ENCODE measurements around the gene SMYD3.

Gene SMYD3

GRCh38 chr1:246208105-246208504 is 299.0 kb downstream of the SMYD3 start:
- no peak for DNase-seq

- no peak for DNase-seq
Measured at GRCh38 chr1:246203180-246203579, 303.9 kb downstream of the SMYD3 start.

DNA sequence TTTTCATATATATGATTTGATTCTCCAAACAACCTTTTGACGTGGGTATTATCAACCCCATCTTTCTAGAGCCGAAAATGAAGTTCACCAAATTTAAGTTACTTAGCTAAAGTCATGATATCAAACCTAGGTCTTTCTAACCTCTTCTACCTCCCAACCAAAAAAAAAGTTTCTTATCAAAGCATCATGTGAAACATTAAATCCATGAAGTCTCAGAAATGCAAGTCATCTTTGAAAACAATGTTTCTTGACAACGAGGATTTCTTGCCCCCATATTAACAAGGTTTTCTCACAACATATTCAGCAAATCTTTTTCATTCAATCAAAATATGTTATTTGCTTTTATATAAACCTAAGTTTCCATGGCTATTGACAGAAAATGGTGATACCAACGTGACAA is 306.3 kb downstream of the SMYD3 start:
- no peak for DNase-seq

DNA sequence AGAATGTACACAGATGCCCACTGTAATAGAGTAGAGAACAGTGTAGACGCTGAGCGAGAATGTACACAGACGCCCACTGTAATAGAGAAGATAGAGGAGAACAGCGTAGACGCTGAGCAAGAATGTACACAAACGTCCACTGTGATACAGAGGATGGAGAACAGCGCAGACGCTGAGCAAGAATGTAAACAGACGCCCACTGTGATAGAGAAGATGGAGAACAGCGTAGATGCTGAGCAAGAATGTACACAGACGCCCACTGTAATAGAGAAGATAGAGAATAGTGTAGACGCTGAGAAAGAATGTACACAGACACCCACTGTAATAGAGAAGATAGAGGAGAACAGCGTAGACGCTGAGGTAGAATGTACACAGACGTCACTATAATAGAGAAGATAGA is 306.9 kb downstream of the SMYD3 start:
- DNase-seq: no peak

DNA sequence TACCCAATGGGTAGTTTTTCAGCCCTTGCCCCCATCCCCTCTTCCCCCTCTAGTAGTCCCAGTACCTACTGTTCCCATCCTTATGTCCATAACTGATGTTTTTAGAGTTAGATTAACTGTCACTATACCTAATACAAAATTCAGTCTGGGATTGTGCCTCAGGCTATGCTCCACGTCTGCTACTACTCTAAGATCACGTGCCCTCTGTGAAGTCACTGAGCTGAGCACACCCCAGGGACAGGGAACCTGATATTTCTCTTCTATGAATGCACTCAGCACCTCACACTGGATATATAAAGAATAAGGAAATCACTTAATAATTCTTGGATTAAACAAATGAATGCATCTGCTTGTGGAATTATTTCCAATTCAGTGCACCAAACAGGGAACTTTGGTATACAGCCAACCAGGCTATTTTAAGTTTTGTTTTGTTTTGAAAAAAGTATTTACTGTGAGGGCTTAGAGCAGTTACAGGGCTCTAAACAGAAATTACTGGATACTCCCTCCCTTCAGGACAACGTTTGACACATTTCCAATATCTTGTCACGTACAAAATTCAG is 307.9 kb downstream of the SMYD3 start:
- no peak for DNase-seq

GRCh38 chr1:246198115-246198816 is 308.8 kb downstream of the SMYD3 start:
- no peak for DNase-seq

DNA sequence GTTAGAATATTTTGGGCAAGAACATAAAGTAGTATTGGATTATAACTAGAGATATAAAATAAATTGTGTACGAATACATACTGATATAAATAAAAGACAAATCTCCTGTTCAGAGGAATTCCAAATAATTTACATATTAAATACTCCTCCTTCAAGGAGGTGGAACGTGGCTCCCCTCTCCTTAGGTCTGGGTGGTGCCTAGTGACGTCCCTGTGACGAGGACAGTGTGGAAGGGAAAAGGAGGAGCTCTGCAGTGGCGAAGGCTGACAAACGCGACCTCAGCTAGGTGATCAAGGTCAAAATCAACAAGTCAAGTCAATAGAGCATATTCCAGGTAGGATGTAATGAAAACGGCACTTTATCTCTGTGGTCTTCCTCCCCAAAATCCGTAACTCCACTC is 310.0 kb downstream of the SMYD3 start:
- DNase-seq: no peak

DNA sequence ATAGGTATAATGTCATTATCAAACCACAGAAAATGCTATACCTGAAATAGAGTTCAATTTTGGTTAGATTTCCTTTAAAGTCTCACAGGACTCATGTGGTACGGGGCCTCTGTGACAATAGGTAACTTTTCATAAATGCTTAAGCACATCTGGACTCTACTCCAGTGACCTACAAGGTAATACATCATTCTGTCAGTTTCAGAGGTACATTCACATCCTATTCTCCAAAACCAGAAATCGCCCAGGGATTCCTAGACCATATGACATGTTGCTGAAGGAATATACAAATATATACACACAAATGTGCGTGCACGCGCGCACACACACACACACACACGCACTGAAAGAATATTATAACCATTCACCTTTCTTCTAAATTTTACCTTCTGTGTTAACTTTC is 311.8 kb downstream of the SMYD3 start:
- DNase-seq: no peak

GRCh38 chr1:246193537-246193936 is 313.5 kb downstream of the SMYD3 start:
- no peak for DNase-seq

- DNase-seq: no peak
Measured at GRCh38 chr1:246189126-246189525, 318.0 kb downstream of the SMYD3 start.

DNA sequence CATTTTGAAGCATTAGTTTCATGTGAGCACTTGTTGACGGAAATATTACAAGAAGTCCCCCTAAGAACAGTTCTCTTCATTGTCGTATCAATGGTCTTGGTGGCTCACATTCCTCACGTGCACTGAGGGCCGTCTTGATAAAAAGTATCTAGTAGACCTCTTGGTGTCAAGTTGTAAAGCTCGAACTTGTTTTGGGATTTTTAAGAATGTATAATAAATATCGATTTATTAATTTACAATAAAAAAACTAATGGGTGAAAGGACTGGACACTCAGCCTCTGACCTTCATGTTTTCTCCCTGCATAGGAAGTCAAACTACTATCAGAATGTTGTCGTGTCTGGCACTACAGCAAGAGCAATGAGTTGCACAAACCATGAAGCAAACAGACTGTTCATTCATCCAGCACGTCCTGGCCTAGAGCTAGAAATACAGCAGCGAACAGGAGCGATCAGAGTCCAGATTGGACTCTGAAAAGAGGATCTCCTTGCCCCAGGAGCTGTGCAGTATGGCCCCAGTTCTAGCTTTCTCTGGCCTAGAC is 319.2 kb downstream of the SMYD3 start:
- DNase-seq: no peak

- no peak for DNase-seq
Measured at GRCh38 chr1:246184503-246184902, 322.6 kb downstream of the SMYD3 start.

DNA sequence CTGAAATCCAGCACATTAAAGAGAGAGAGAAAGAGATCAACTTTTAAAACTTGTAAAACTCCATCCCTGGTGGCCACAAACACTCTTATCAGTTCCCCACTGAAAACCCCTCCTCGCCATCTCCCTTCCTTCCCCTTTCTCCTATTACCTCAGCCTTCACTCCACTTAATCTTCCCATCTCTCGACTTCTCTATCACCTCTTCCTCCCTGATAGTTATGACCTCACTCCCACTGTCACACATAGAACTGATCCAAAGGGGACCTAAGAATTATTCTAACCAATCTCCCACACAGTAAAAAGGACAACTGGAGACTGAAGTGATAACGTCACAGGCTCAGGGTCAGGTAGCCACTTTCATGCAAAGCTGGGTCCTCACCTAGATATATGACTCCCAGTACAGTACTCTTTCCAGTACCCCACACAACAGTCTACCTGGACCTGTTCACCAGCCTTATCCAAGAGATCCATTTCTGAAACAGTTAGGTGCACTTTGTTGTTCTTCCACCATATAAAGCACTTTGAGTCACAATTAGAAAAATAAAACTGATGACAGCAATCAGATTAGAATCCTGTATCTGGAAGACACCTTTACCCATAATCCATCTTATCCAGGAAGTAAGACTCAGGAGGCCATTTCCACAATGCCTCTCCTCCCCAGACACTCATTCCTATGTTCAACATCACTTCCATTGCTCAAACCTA is 324.8 kb downstream of the SMYD3 start:
- no peak for DNase-seq

DNA sequence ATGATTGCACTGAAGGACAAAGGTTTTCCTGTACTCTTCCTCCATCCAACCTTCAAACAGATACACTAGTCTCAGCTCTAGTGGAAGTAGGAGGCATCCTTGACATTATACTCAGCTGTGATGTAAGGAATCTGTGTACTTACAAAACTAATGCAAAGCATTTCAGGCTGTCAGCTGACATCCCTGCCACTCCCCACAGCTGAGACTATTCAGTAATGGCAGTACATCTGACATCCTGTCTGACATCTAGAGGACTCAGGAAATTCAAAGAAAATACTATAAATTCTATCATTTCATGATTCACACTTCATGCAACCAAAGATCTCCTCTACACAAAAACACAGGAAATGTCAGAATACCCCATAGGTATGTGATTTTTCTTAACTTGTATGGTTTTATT is 325.8 kb downstream of the SMYD3 start:
- DNase-seq: no peak

- no peak for DNase-seq
Measured at GRCh38 chr1:246179401-246179800, 327.7 kb downstream of the SMYD3 start.

- no peak for DNase-seq
Measured at GRCh38 chr1:246178717-246179311, 328.3 kb downstream of the SMYD3 start.

GRCh38 chr1:246176126-246177024 is 330.7 kb downstream of the SMYD3 start:
- no peak for DNase-seq

DNA sequence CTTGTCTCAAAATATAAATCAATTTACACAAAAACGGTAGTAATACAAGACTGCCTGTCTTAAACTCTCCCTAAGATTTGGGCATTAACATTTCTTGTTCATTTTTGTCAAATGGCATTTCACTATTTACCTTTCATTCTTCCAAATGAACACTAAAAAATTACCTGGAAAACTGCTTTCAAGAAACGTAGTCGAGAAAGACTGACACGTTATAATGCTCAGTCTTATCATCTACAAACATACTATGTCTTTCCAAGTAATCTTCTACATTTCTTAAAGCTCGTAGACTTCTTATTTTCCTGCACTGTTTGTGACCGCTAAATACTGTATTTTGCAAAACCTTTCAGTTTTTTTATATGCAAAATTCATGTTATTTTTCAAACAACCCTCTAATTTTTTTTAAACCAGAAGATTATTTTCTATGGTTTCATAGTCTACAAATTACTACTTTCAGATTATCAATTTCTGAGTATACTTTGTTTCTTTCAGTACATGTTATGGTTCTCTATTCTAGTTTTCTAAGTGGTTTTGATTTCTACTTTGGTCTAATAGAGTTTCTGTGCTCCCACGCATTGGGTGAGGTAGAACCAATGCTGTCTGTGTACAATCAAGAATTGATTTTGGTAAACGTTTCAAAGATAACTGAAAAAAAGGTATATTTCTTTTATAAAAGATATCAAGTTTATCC is 336.4 kb downstream of the SMYD3 start:
- DNase-seq: no peak

DNA sequence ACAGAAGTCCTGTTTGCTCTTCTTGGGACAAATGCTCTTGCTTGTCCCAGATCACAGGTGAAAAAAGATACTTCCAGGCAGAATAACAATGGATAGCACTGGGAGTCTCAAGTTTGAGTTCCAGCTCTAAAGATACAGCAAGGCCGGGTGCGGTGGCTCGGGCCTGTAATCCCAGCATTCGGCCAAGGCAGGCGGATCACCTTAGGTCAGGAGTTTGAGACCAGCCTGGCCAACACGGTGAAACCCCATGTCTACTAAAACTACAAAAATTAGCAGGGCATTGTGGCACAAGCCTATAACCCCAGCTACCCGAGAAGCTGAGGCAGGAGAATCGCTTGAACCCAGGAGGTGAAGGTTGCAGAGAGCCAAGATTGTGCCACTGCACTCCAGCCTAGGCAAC is 337.6 kb downstream of the SMYD3 start:
- DNase-seq: no peak

DNA sequence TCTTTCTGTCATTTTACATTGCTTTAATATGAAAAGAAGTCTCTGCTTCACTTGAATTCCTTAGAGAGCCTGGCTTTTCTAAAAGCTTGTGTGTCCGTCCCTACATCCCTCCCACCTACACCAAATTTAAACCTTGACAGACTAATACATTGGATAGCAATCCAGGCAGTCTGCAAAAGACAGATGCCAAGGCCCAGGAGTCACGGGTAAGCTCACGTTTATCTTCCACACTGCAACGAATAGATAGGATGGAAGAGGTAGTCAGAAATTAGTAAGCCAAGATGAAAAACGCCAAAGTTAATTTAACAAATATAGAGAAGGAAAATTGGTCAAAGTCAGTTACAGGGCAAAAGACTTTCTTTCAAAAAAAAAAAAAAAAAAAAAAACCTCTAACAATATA is 338.1 kb downstream of the SMYD3 start:
- no peak for DNase-seq

- no peak for DNase-seq
Measured at GRCh38 chr1:246166841-246167240, 340.2 kb downstream of the SMYD3 start.

Measured in activated CD8-positive, alpha-beta memory T cell treated with anti-CD3 and anti-CD28 coated beads for 24 hours (primary cell).